Measurements from ENCODE around the gene NECAB2.

The NECAB2 gene

DNA sequence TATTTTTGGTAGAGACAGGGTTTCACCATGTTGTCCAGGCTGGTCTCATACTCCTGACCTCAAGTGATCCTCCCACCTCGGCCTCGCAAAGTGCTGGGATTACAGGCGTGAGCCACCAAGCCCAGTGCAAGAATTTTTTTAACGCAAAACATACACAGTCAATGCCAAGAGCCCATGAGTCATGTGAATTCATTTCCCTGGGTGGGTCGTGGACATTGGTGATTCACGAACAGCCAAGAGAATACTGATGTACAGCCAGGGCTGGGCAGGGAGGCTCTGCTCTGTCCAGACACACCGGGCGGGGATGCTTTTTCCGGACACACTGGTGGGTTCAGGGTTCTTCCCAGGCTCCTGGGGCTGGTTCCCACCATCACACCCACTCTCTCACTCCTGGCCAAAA lies 56.8 kb downstream of the NECAB2 start:
- H3K9ac ChIP-seq (ENCODE audit: low read depth, low read length), result no peak overlapping the region
- H3K9me3 ChIP-seq (ENCODE audit: insufficient read depth, low read depth, low read length), result peaks cover 7% of the 10 kb centered on the region
- H3K36me3 ChIP-seq (ENCODE audit: insufficient read depth, low read depth, low read length), result no peaks in the 10 kb centered on the region
- peaks cover 9% of the 10 kb centered on the region; the same call in 1 of the 2 replicates for H3K4me1 ChIP-seq (ENCODE audit: insufficient read depth, low read length)
- H3K27me3 ChIP-seq (ENCODE audit: insufficient read depth, low read length), result no peaks in the 10 kb centered on the region
- no peak overlapping the region for H3K4me3 ChIP-seq (ENCODE audit: low read length)
- no peak overlapping the region for H3K27ac ChIP-seq (ENCODE audit: low read length)

DNA sequence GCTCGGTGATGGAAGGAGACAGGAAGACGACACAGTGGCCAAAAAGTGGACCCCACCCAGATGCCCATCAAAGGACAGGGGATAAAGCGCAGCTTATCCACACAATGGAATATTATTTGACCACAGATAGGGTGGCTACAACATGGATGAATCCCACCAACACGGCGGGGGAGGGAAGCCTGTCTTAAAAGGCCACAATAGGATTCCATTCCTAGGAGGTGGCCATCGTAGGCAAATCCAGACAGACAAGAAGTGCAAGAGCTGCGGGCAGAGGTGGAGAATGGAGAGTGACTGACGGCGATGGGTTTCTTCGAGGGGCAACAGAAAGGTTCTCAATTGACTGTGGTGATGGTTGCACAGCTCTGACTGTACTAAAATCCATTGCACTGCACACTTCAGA lies 58.6 kb downstream of the NECAB2 start:
- H3K9ac ChIP-seq (ENCODE audit: low read depth, low read length), result no peak overlapping the region
- no peaks in the 10 kb centered on the region for H3K36me3 ChIP-seq (ENCODE audit: insufficient read depth, low read depth, low read length)
- H3K4me1 ChIP-seq (ENCODE audit: insufficient read depth, low read length), result peaks cover 9% of the 10 kb centered on the region; the same call in 1 of the 2 replicates
- no peaks in the 10 kb centered on the region for H3K27me3 ChIP-seq (ENCODE audit: insufficient read depth, low read length)
- no peak overlapping the region for H3K27ac ChIP-seq (ENCODE audit: low read length)
- H3K4me3 ChIP-seq (ENCODE audit: low read length), result no peak overlapping the region
- peaks cover 2% of the 10 kb centered on the region for H3K9me3 ChIP-seq (ENCODE audit: insufficient read depth, low read depth, low read length)

DNA sequence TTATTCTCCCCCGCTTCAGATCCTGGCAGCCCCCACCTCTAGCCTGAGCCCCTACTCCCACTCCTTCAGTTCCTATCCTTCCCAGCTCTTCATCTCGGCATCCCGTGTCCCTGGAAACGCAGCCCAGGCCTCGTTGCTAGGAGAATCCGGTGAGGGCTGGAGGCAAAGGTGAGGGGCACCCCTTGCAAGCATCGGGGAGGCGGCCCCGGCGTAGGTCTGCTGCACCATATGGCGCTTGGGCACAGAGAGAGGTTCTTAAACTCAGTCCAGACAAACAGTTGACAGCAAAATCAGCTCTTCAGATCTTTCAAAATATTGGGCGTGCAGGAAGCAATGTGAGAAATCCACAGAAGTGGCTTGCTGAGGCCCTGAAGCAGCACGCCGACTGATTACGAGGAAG lies 59.6 kb downstream of the NECAB2 start:
- no peak overlapping the region for H3K27ac ChIP-seq (ENCODE audit: low read length)
- no peaks in the 10 kb centered on the region for H3K36me3 ChIP-seq (ENCODE audit: insufficient read depth, low read depth, low read length)
- peaks cover 6% of the 10 kb centered on the region; the same call in 1 of the 2 replicates for H3K4me1 ChIP-seq (ENCODE audit: insufficient read depth, low read length)
- no peaks in the 10 kb centered on the region for H3K9me3 ChIP-seq (ENCODE audit: insufficient read depth, low read depth, low read length)
- no peak overlapping the region for H3K9ac ChIP-seq (ENCODE audit: low read depth, low read length)
- H3K27me3 ChIP-seq (ENCODE audit: insufficient read depth, low read length), result no peaks in the 10 kb centered on the region
- H3K4me3 ChIP-seq (ENCODE audit: low read length), result no peak overlapping the region

- no peaks in the 10 kb centered on the region for H3K27me3 ChIP-seq (ENCODE audit: insufficient read depth, low read length)
- H3K36me3 ChIP-seq (ENCODE audit: insufficient read depth, low read depth, low read length), result no peaks in the 10 kb centered on the region
- no peak overlapping the region for H3K9ac ChIP-seq (ENCODE audit: low read depth, low read length)
- no peak overlapping the region for H3K27ac ChIP-seq (ENCODE audit: low read length)
- no peaks in the 10 kb centered on the region for H3K9me3 ChIP-seq (ENCODE audit: insufficient read depth, low read depth, low read length)
- H3K4me3 ChIP-seq (ENCODE audit: low read length), result no peak overlapping the region
- no peaks in the 10 kb centered on the region for H3K4me1 ChIP-seq (ENCODE audit: insufficient read depth, low read length)
These were observed 61.4 kb downstream of the NECAB2 start for GRCh38 chr16:84029297-84030047.

DNA sequence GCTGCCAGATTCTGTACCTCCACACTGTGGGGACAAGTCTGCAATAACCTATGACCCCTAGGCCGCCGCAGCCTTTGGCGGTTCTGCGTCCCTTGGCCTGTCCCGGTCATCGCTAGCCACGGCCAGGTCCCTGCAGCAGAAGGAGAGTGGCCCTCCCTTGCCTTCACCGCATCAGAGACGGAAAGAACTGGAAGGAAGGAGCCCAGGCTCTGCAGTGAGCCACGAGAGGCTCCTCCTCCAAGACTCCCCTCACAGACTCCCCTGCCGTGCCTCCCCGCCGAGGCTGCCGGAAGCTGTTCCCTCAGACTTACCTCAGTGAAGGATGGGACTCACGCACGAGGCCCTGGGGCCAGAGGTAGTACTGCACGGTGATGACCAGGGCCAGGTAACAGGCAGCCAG lies 63.5 kb downstream of the NECAB2 start:
- Histone ChIP-seq H3K4me3 (ENCODE audit: low read length) (no peak overlapping the region), H3K9me3 (ENCODE audit: insufficient read depth, low read depth, low read length) (no peaks in the 10 kb centered on the region), H3K27me3 (ENCODE audit: insufficient read depth, low read length) (no peaks in the 10 kb centered on the region), H3K27ac (ENCODE audit: low read length) (no peak overlapping the region), H3K36me3 (ENCODE audit: insufficient read depth, low read depth, low read length) (no peaks in the 10 kb centered on the region), H3K9ac (ENCODE audit: low read depth, low read length) (no peak overlapping the region), H3K4me1 (ENCODE audit: insufficient read depth, low read length) (no peaks in the 10 kb centered on the region)

DNA sequence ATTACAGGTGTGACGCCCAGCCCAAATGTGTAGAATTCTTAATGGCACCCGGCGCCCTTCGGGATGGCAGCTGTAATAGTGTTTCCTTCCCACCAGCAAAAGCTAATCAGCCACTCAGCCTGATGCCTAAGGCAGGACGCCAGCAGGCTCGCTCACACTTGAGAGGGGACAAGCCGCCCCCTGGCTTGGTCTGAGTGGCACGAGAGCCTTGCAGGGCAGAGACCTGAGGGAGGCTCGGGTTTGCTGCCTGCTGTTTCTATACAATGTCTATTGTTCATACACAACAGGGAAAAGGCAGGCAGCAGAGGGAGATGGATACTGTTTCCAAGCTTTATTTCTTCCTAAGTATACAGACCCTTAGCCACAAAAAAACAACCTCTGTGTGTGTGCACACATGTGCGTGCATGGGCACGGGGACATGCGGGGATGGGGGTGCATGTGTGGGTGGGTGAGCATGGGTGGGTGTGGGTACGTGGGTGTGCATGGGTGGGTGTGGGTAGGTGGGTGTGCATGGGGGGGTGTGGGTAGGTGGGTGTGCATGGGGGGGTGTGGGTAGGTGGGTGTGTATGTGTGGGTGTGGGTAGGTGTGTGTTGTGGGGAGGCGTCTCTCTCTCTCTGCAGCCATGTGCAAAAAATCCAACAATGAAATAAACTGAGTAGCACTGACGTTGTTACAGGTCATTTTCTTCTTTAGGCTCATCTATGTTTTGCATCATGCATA lies 64.6 kb downstream of the NECAB2 start:
- H3K27me3 ChIP-seq (ENCODE audit: insufficient read depth, low read length), result no peaks in the 10 kb centered on the region
- H3K4me3 ChIP-seq (ENCODE audit: low read length), result no peak overlapping the region
- H3K9me3 ChIP-seq (ENCODE audit: insufficient read depth, low read depth, low read length), result no peaks in the 10 kb centered on the region
- no peak overlapping the region for H3K27ac ChIP-seq (ENCODE audit: low read length)
- H3K4me1 ChIP-seq (ENCODE audit: insufficient read depth, low read length), result no peaks in the 10 kb centered on the region
- H3K36me3 ChIP-seq (ENCODE audit: insufficient read depth, low read depth, low read length), result no peaks in the 10 kb centered on the region
- H3K9ac ChIP-seq (ENCODE audit: low read depth, low read length), result no peak overlapping the region

- no peaks in the 10 kb centered on the region for H3K36me3 ChIP-seq (ENCODE audit: insufficient read depth, low read depth, low read length)
- no peak overlapping the region for H3K9ac ChIP-seq (ENCODE audit: low read depth, low read length)
- no peaks in the 10 kb centered on the region for H3K9me3 ChIP-seq (ENCODE audit: insufficient read depth, low read depth, low read length)
- no peak overlapping the region for H3K27ac ChIP-seq (ENCODE audit: low read length)
- H3K27me3 ChIP-seq (ENCODE audit: insufficient read depth, low read length), result no peaks in the 10 kb centered on the region
- H3K4me1 ChIP-seq (ENCODE audit: insufficient read depth, low read length), result no peaks in the 10 kb centered on the region
- H3K4me3 ChIP-seq (ENCODE audit: low read length), result no peak overlapping the region
These were observed 65.5 kb downstream of the NECAB2 start for GRCh38 chr16:84033251-84034195.

- H3K9ac ChIP-seq (ENCODE audit: low read depth, low read length), result no peak overlapping the region
- no peaks in the 10 kb centered on the region for H3K27me3 ChIP-seq (ENCODE audit: insufficient read depth, low read length)
- H3K27ac ChIP-seq (ENCODE audit: low read length), result no peak overlapping the region
- no peaks in the 10 kb centered on the region for H3K4me1 ChIP-seq (ENCODE audit: insufficient read depth, low read length)
- no peaks in the 10 kb centered on the region for H3K9me3 ChIP-seq (ENCODE audit: insufficient read depth, low read depth, low read length)
- no peaks in the 10 kb centered on the region for H3K36me3 ChIP-seq (ENCODE audit: insufficient read depth, low read depth, low read length)
- H3K4me3 ChIP-seq (ENCODE audit: low read length), result no peak overlapping the region
These were observed 66.5 kb downstream of the NECAB2 start for GRCh38 chr16:84034516-84034915.

GRCh38 chr16:84036131-84036530 lies 68.1 kb downstream of the NECAB2 start:
- H3K9ac ChIP-seq (ENCODE audit: low read depth, low read length), result no peak overlapping the region
- no peak overlapping the region for H3K27ac ChIP-seq (ENCODE audit: low read length)
- H3K4me1 ChIP-seq (ENCODE audit: insufficient read depth, low read length), result no peaks in the 10 kb centered on the region
- H3K4me3 ChIP-seq (ENCODE audit: low read length), result no peak overlapping the region
- H3K9me3 ChIP-seq (ENCODE audit: insufficient read depth, low read depth, low read length), result no peaks in the 10 kb centered on the region
- H3K27me3 ChIP-seq (ENCODE audit: insufficient read depth, low read length), result no peaks in the 10 kb centered on the region
- H3K36me3 ChIP-seq (ENCODE audit: insufficient read depth, low read depth, low read length), result no peaks in the 10 kb centered on the region

DNA sequence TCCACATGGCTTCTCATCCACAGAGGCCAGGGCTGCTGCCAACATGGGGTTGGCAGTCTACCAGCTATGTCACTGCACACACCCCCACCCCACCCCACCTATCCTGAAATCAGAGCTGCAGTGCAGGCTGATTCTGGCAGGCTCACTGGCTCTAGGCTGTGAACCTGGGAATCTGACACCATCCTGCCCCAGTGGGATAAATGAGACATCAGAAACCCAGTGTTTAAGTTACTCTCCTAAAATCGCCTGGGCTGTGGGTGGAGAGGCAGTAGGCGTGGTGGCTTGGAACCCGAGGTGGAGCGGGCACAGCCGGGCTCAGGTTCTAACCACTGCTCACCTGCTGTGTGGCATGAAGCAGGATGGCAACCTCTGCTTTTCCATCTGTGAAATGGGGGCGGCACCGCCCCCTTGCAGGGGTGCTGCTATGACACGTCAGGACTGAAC lies 69.0 kb downstream of the NECAB2 start:
- H3K27ac ChIP-seq (ENCODE audit: low read length), result no peak overlapping the region
- H3K27me3 ChIP-seq (ENCODE audit: insufficient read depth, low read length), result no peaks in the 10 kb centered on the region
- H3K36me3 ChIP-seq (ENCODE audit: insufficient read depth, low read depth, low read length), result no peaks in the 10 kb centered on the region

DNA sequence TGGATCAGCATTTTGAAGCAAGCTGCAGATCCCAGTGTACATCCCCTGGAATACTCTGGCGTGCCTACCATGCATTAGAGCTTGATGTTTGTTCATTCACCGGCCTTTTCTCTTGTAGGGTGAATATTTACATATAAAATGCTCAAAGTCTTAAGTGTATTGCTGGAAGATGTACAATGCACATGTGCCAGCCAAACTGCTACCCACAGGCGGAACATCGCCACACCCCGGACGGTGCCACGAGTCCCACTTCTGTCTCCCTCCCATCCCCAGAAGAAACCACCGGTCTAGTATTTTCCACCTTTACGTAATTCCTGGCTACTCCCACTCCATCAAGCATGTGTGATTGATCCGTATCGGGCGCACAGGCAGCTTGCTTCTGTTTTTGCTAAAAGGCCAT lies 70.4 kb downstream of the NECAB2 start:
- H3K9me3 ChIP-seq (ENCODE audit: insufficient read depth, low read depth, low read length), result no peaks in the 10 kb centered on the region
- no peaks in the 10 kb centered on the region for H3K36me3 ChIP-seq (ENCODE audit: insufficient read depth, low read depth, low read length)
- peaks cover 9% of the 10 kb centered on the region; the same call in 1 of the 2 replicates for H3K27me3 ChIP-seq (ENCODE audit: insufficient read depth, low read length)
- H3K9ac ChIP-seq (ENCODE audit: low read depth, low read length), result no peak overlapping the region
- H3K4me1 ChIP-seq (ENCODE audit: insufficient read depth, low read length), result peaks cover 3% of the 10 kb centered on the region; the same call in 1 of the 2 replicates
- H3K4me3 ChIP-seq (ENCODE audit: low read length), result no peak overlapping the region
- H3K27ac ChIP-seq (ENCODE audit: low read length), result no peak overlapping the region

More for the DNA sequence above, 69.0 kb downstream of the NECAB2 start:
- Histone ChIP-seq H3K4me3 (ENCODE audit: low read length) (no peak overlapping the region), H3K4me1 (ENCODE audit: insufficient read depth, low read length) (no peaks in the 10 kb centered on the region), H3K9me3 (ENCODE audit: insufficient read depth, low read depth, low read length) (no peaks in the 10 kb centered on the region), H3K9ac (ENCODE audit: low read depth, low read length) (no peak overlapping the region)
